A549 (cell line): Measurements from ENCODE around the gene TMEM121B. TPM values are rescaled to one million over a fixed set of nuclear protein-coding genes. Genes with fewer than 3 reads are reported as not detected.

Experiments
- ATAC-seq, 2 experiments: fragments of 200-7000 bp in 1 of 2; fragments of >200 bp in 1 of 2; cut with Nextera tagmentation in 1 of 2; cut with Tn5 transposase in 1 of 2; 3 replicates each; pipeline versions ENCODE4 v1.8.0 to v1.9.1; 2018 to 2020; ENCODE audit warnings: mild to moderate bottlenecking in 1 of 2, moderate library complexity in 1 of 2
- CTCF ChIA-PET: fragments of 300-600 bp; sonication (Branson Sonifier 250); formaldehyde crosslinking; extraction: SDS; loops from one replicate; lab custom pipeline; 2021; ENCODE audit warnings: antibody characterized with exemption, inconsistent platforms; lab: Yijun Ruan, JAX
- POLR2A ChIA-PET: fragments of 350-600 bp; formaldehyde crosslinking; extraction: SDS; loops from one replicate; lab custom pipeline; 2021; ENCODE audit warnings: antibody characterized with exemption, inconsistent platforms; lab: Yijun Ruan, JAX
- DNase-seq, 2 experiments: peaks; one replicate each; pipeline versions ENCODE4 v3.0.0 to v3.0.0-alpha.2; 2011 to 2016; ENCODE audit warnings: low read depth in 1 of 2, low spot score in 1 of 2
- FAIRE-seq: peaks from 2 replicates; lab custom pipeline; 2011; peaks lifted over from hg19 to GRCh38; lab: Jason Lieb, UNC
- H3K27ac ChIP-seq, 2 experiments: fragments of >200 bp; sonication (Bioruptor Twin); formaldehyde crosslinking; 3 replicates each; pipeline ENCODE4 v1.5.1; 2016 to 2017
- H3K4me1 ChIP-seq: fragments of >200 bp; sonication (Bioruptor Twin); formaldehyde crosslinking; 3 replicates; pipeline ENCODE4 v1.6.1; 2016
- H3K4me2 ChIP-seq: fragments of >200 bp; sonication (Bioruptor Twin); formaldehyde crosslinking; 3 replicates; pipeline ENCODE4 v1.6.1; 2016
- H3K4me3 ChIP-seq: fragments of >200 bp; sonication (Bioruptor Twin); formaldehyde crosslinking; 3 replicates; pipeline ENCODE4 v1.5.1; 2016
- H3K9me3 ChIP-seq: fragments of >200 bp; sonication (Bioruptor Twin); formaldehyde crosslinking; 3 replicates; pipeline ENCODE4 v1.6.1; 2016
- CBX2 ChIP-seq: fragments of 200-600 bp; sonication (generic); IDR thresholded peaks from 2 replicates; pipeline ENCODE4 v1.6.1; 2016; ENCODE audit warnings: low read depth, mild to moderate bottlenecking, borderline replicate concordance
- CEBPB ChIP-seq, 2 experiments: fragments of >200 bp in 1 of 2; sonication (Bioruptor Twin) in 1 of 2; formaldehyde crosslinking in 1 of 2; IDR thresholded peaks; 2 replicates each; pipeline ENCODE4 v1.6.1; 2012 to 2016
- CHD2 ChIP-seq: fragments of 150-350 bp; IDR thresholded peaks from 2 replicates; pipeline ENCODE4 v1.6.1; 2014; ENCODE audit warnings: low read length; ENCODE audit not compliant: partially characterized antibody
- EP300 ChIP-seq, 2 experiments: fragments of >200 bp; sonication (Bioruptor Twin); formaldehyde crosslinking; IDR thresholded peaks; 2 replicates in 1 of 2; 3 replicates in 1 of 2; pipeline ENCODE4 v1.6.1; 2016 to 2017
- HEYL ChIP-seq: fragments of 250-450 bp; sonication (Bioruptor Pico); IDR thresholded peaks from 2 replicates; pipeline ENCODE4 v1.8.0; 2021; ENCODE audit warnings: mild to moderate bottlenecking, moderate library complexity
- HOXB13 ChIP-seq: fragments of 250-450 bp; sonication (Bioruptor Pico); IDR thresholded peaks from 2 replicates; pipeline ENCODE4 v1.5.0; 2020; ENCODE audit warnings: low read depth, mild to moderate bottlenecking, moderate library complexity
- MAFK ChIP-seq: fragments of 450-650 bp; IDR thresholded peaks from 2 replicates; pipeline ENCODE4 v1.6.1; 2014; ENCODE audit not compliant: partially characterized antibody
- NPAS2 ChIP-seq: fragments of 250-450 bp; sonication (Bioruptor Pico); IDR thresholded peaks from 2 replicates; pipeline ENCODE4 v1.8.0; 2022; ENCODE audit warnings: mild to moderate bottlenecking, moderate library complexity, borderline replicate concordance
- NR3C1 ChIP-seq: fragments of >200 bp; sonication (Bioruptor Twin); formaldehyde crosslinking; IDR thresholded peaks from 3 replicates; pipeline ENCODE4 v1.6.1; 2017
- POLR2AphosphoS2 ChIP-seq: conservative IDR thresholded peaks from 2 replicates; pipeline ENCODE4 v1.6.1; 2012; ENCODE audit warnings: low read length, improper control_type of control experiment, inconsistent platforms
- RARB ChIP-seq: fragments of 250-450 bp; sonication (Bioruptor Pico); IDR thresholded peaks from 2 replicates; pipeline ENCODE4 v1.8.0; 2021; ENCODE audit warnings: mild to moderate bottlenecking, moderate library complexity
- RNF2 ChIP-seq: fragments of 200-600 bp; sonication (generic); IDR thresholded peaks from 2 replicates; pipeline ENCODE4 v1.6.1; 2016; ENCODE audit warnings: low read depth, mild to moderate bottlenecking, antibody characterized with exemption, moderate library complexity, borderline replicate concordance
- SREBF2 ChIP-seq: fragments of 450-650 bp; IDR thresholded peaks from 2 replicates; pipeline ENCODE4 v1.6.1; 2014; ENCODE audit warnings: mild to moderate bottlenecking, moderate library complexity
- TFCP2L1 ChIP-seq: fragments of 250-450 bp; sonication (Bioruptor Pico); IDR thresholded peaks from 2 replicates; pipeline ENCODE4 v1.5.0; 2021; ENCODE audit warnings: mild to moderate bottlenecking
- ZFP36 ChIP-seq: fragments of 450-650 bp; IDR thresholded peaks from 2 replicates; pipeline ENCODE4 v1.6.1; 2014; ENCODE audit warnings: borderline replicate concordance; ENCODE audit not compliant: partially characterized antibody
- ZNF302 ChIP-seq: fragments of 250-450 bp; sonication (Bioruptor Pico); IDR thresholded peaks from 2 replicates; pipeline ENCODE4 v1.9.0; 2021; ENCODE audit warnings: inconsistent platforms, mild to moderate bottlenecking, moderate library complexity
- polyA plus RNA-seq, 4 experiments: library from polyadenylated mRNA; depleted of rRNA in 3 of 4; stranded (reverse); fragments of >200 nt; fragmentation: RNase III in 1 of 4; extraction: RNeasy Plus Mini Kit Qiagen cat#74134 plus additional on column Dnase treatment in 1 of 4; gene quantifications; 2 replicates in 3 of 4; 3 replicates in 1 of 4; pipeline ENCODE4 v1.2.3, GENCODE V29; 2011 to 2017
- TF ChIP-seq, protein P1 (sequence below): fragments of 250-450 bp; sonication (Bioruptor Pico); IDR thresholded peaks from 2 replicates; pipeline ENCODE4 v1.5.0; 2021; ENCODE audit warnings: mild to moderate bottlenecking, moderate library complexity, borderline replicate concordance
- TF ChIP-seq, protein P2 (sequence below): fragments of 200-600 bp; sonication (generic); IDR thresholded peaks from 2 replicates; pipeline ENCODE4 v1.6.1; 2016; ENCODE audit warnings: antibody characterized with exemption, mild to moderate bottlenecking, moderate library complexity

TMEM121B gene
- polyA plus RNA-seq, 2 of the 4 experiments (the other 2 are of a cell fraction) = 0.03 to 0.08 TPM

DNA sequence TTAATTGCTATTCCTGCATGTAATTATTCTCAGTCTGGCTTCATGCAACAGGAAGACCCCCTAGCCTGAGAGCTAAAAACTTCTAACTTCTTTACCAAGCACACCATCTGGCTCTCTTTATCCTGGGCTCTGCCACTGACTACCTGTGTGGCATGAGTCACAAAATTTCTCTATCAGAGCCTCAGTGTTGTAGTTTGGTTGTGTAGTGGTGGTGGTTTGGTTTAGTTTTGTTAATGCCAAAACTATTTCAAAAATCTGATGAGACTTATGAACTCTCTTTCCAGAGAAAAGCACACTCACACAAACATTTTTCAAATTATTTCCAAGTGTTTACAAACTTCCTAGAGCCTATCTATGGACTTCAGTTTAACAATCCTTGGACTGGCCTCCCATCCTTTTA lies 43.9 kb downstream of the TMEM121B start:
- FAIRE-seq = no peak
- no peak for DNase-seq
- ChIA-PET CTCF (interaction anchor here (0.9 to 5.9 kb wide), 3 partner anchors 19 to 424 kb away, joined by 6 to 31 read pairs (median 20); no protein-coding TSS in a partner anchor), POLR2A (no interaction called here)
- no peak for ATAC-seq
- Histone ChIP-seq H3K9me3 (no peaks in the 10 kb centered on the region), H3K4me1 (peaks cover 12% of the 10 kb centered on the region; the same call in 2 of the 3 replicates), H3K27ac (no peak overlapping the region), H3K4me3 (no peak overlapping the region), H3K4me2 (no peak overlapping the region)
- TF ChIP-seq NR3C1 = no peak
- TF ChIP-seq CEBPB (IDR thresholded peaks at IDR 0.05) = no peak
- TF ChIP-seq CHD2 = no peak
- no peak for TF ChIP-seq NPAS2 (CRISPR knock-in tag)
- no peak for TF ChIP-seq CBX2
- no peak for TF ChIP-seq TFCP2L1 (CRISPR knock-in tag)
- no peak for TF ChIP-seq ZNF302 (CRISPR knock-in tag)
- TF ChIP-seq, protein P1, sequence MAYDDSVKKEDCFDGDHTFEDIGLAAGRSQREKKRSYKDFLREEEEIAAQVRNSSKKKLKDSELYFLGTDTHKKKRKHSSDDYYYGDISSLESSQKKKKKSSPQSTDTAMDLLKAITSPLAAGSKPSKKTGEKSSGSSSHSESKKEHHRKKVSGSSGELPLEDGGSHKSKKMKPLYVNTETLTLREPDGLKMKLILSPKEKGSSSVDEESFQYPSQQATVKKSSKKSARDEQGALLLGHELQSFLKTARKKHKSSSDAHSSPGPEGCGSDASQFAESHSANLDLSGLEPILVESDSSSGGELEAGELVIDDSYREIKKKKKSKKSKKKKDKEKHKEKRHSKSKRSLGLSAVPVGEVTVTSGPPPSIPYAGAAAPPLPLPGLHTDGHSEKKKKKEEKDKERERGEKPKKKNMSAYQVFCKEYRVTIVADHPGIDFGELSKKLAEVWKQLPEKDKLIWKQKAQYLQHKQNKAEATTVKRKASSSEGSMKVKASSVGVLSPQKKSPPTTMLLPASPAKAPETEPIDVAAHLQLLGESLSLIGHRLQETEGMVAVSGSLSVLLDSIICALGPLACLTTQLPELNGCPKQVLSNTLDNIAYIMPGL (CRISPR knock-in tag) = no peak
- TF ChIP-seq RNF2 = no peak
- TF ChIP-seq EP300 (IDR thresholded peaks at IDR 0.05) = no peak
- no peak for TF ChIP-seq ZFP36
- TF ChIP-seq RARB (CRISPR knock-in tag) = no peak

DNA sequence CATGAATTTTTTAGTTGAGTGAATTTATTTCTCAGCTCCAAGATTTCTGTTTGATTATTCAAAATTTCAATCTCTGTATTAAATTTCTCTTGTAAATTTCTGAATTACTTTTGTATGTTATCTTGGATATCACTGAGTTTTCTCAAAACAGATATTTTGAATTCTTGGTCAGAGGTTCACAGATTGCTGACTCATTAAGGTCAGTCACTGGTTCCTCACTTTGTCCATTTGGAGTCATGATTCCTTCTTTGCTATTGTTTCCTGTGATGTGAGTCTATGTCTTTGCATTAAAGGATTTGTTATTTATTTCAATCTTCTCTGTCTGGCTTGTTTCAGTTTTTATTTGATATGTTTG lies 46.5 kb downstream of the TMEM121B start:
- no peak for FAIRE-seq
- Histone ChIP-seq H3K9me3 (no peaks in the 10 kb centered on the region), H3K27ac (peak overlapping the region in 1 of 2 experiments; percentile 32; a peak in 1 of 6 replicates), H3K4me3 (no peak overlapping the region), H3K4me1 (peaks cover 12% of the 10 kb centered on the region; the same call in 2 of the 3 replicates), H3K4me2 (no peak overlapping the region)
- ChIA-PET CTCF (interaction anchor here (0.7 to 5.9 kb wide), 8 partner anchors 14 to 427 kb away, joined by 3 to 31 read pairs (median 4); no protein-coding TSS in a partner anchor), POLR2A (no interaction called here)
- no peak for TF ChIP-seq POLR2AphosphoS2
- TF ChIP-seq, protein P2, sequence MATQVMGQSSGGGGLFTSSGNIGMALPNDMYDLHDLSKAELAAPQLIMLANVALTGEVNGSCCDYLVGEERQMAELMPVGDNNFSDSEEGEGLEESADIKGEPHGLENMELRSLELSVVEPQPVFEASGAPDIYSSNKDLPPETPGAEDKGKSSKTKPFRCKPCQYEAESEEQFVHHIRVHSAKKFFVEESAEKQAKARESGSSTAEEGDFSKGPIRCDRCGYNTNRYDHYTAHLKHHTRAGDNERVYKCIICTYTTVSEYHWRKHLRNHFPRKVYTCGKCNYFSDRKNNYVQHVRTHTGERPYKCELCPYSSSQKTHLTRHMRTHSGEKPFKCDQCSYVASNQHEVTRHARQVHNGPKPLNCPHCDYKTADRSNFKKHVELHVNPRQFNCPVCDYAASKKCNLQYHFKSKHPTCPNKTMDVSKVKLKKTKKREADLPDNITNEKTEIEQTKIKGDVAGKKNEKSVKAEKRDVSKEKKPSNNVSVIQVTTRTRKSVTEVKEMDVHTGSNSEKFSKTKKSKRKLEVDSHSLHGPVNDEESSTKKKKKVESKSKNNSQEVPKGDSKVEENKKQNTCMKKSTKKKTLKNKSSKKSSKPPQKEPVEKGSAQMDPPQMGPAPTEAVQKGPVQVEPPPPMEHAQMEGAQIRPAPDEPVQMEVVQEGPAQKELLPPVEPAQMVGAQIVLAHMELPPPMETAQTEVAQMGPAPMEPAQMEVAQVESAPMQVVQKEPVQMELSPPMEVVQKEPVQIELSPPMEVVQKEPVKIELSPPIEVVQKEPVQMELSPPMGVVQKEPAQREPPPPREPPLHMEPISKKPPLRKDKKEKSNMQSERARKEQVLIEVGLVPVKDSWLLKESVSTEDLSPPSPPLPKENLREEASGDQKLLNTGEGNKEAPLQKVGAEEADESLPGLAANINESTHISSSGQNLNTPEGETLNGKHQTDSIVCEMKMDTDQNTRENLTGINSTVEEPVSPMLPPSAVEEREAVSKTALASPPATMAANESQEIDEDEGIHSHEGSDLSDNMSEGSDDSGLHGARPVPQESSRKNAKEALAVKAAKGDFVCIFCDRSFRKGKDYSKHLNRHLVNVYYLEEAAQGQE = no peak
- TF ChIP-seq SREBF2 = no peak
- no peak for TF ChIP-seq HOXB13 (CRISPR knock-in tag)
- no peak for TF ChIP-seq HEYL
- TF ChIP-seq, protein P1 (CRISPR knock-in tag) = no peak
- peak; percentile 37 for TF ChIP-seq MAFK
- no peak for ATAC-seq
- DNase-seq = no peak
